Lower leg skin (tissue), 4 donors: ENCODE data around the gene BCL2L12. TPM values are rescaled to one million over a fixed set of nuclear protein-coding genes. Genes with fewer than 3 reads are reported as not detected.

ENCODE experiments used
- DNase-seq, 2 donors: peaks; one replicate each; pipeline ENCODE4 v3.0.0-alpha.2; 2019; ENCODE audit warnings: low spot score in 2 of 2
- H3K4me3 ChIP-seq: fragments of 200-600 bp; sonication (generic); 2 replicates; pipeline ENCODE4 v1.5.1; 2017; ENCODE audit warnings: mild to moderate bottlenecking, low read depth; ENCODE audit not compliant: poor library complexity, severe bottlenecking
- POLR2A ChIP-seq, 2 donors: fragments of 450-650 bp; IDR thresholded peaks; one replicate each; pipeline ENCODE4 v1.6.1; 2016 to 2017; ENCODE audit warnings: antibody characterized with exemption in 2 of 2, mild to moderate bottlenecking in 1 of 2, moderate library complexity in 1 of 2
- WGBS, 2 donors: methylation state at CpG; one replicate each; pipeline ENCODE4 v1.1.5; 2018; 5-methylcytosine and 5-hydroxymethylcytosine counted together
- intact Hi-C: fragments of 100-400 bp; cut with DNase I; formaldehyde crosslinking; loops from one replicate; pipeline ENCODE4 v1.15.0; 2023; ENCODE audit warnings: low total_unique reads
- total RNA-seq, 4 donors: library from RNA; depleted of rRNA; stranded (reverse); fragments of >200 nt; gene quantifications; one replicate each; pipeline ENCODE4 v1.1.0, GENCODE V29; 2016
- TF ChIP-seq, protein P1 (sequence below), 3 donors: fragments of 450-650 bp; IDR thresholded peaks; one replicate each; pipeline ENCODE4 v1.5.1; 2016; ENCODE audit warnings: antibody characterized with exemption in 3 of 3, mild to moderate bottlenecking in 3 of 3, moderate library complexity in 2 of 3

The BCL2L12 gene
- total RNA-seq, 4 donors from 2014 or later, result 6.1 to 9.2 (median 6.6) TPM

DNA sequence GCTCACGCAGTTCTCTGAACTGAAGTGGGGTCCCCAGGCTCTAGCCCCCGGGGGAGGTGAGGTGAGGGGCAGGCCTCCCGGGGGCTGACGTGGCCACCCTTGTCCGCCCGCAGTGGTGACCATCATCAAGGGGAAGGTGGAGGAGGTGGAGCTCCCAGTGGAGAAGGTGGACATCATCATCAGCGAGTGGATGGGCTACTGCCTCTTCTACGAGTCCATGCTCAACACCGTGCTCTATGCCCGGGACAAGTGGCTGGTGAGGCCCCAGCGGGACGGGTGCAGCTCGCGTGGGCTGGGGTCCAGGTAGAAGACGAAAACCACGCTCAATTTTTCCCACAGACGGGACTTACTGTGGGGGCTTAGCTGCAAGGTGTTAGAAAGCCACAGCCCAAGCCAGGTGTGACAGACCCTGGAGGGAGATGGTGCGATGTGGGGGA is 18.1 kb downstream of the BCL2L12 start:
- intact Hi-C loops, result no loop called here
- no peak overlapping the region for H3K4me3 ChIP-seq
- 93 to 95% methylated on average over 18 of the region's 18 CpGs for WGBS, 2 donors
- no peak for DNase-seq
- TF ChIP-seq, protein P1, sequence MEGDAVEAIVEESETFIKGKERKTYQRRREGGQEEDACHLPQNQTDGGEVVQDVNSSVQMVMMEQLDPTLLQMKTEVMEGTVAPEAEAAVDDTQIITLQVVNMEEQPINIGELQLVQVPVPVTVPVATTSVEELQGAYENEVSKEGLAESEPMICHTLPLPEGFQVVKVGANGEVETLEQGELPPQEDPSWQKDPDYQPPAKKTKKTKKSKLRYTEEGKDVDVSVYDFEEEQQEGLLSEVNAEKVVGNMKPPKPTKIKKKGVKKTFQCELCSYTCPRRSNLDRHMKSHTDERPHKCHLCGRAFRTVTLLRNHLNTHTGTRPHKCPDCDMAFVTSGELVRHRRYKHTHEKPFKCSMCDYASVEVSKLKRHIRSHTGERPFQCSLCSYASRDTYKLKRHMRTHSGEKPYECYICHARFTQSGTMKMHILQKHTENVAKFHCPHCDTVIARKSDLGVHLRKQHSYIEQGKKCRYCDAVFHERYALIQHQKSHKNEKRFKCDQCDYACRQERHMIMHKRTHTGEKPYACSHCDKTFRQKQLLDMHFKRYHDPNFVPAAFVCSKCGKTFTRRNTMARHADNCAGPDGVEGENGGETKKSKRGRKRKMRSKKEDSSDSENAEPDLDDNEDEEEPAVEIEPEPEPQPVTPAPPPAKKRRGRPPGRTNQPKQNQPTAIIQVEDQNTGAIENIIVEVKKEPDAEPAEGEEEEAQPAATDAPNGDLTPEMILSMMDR (IDR thresholded peaks at IDR 0.05), result no peak
- TF ChIP-seq POLR2A (IDR thresholded peaks at IDR 0.05), result no peak

DNA sequence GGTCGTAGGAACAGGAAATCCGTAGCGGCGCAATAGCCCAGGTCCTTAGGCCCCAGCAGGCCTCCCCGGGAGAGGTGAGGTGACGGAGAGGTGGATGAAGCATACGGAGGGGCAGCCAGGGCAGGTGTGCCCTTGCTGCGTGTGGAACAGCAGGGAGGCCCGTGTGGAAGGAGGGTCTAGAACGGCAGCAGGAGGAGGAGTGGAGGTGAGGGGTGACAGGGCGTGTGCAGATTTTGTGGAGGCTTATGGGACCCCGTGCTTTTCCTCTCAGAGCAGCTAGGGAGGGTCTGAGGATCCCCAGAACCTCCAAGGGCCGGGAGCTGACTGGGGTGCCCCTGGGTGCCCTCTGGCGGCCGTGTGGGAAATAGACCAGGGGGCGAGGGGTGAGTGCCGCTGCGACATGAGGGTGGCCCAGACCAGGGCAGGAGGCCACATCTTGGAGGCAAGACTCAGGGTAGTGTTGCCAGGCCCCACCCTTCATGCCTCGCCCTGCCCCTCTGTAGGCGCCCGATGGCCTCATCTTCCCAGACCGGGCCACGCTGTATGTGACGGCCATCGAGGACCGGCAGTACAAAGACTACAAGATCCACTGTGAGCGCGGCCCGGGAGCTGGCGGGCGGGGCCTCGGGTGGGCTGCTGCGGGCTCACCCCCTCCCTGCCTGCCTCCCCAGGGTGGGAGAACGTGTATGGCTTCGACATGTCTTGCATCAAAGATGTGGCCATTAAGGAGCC is 18.7 kb downstream of the BCL2L12 start:
- no peak for TF ChIP-seq POLR2A (IDR thresholded peaks at IDR 0.05)
- TF ChIP-seq, protein P1 (IDR thresholded peaks at IDR 0.05), result no peak
- DNase-seq, result no peak
- intact Hi-C loops, result no loop called here
- H3K4me3 ChIP-seq, result no peak overlapping the region
- 79 to 82% methylated on average over 29 to 34 of the region's 35 CpGs for WGBS, 2 donors

DNA sequence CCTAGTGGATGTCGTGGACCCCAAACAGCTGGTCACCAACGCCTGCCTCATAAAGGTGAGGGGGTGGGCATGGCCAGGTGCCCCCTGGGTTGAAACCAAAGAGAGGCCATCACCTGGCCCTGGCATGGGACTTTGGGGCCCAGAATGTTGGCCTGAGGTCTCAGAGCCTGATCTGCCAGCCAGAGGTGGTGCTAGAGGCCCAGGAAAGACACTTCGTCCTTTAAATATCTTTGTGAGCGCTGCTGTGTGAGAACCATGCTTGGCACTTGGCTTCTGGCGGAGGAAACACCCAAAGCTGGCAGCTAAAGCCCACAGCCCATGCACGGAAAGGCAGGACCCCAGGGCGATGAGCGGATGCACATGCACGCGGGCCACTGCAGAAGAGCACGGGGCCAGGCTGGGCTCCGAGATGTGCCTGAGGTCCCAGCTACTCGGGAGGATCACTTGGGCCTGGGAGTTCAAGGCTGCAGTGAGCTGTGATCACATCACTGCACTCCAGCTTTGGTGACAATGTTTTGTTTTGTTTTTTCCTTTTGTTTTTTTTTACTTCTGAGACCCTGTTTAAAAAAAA is 19.3 kb downstream of the BCL2L12 start:
- no peak for DNase-seq
- intact Hi-C loops, result no loop called here
- no peak overlapping the region for H3K4me3 ChIP-seq

DNA sequence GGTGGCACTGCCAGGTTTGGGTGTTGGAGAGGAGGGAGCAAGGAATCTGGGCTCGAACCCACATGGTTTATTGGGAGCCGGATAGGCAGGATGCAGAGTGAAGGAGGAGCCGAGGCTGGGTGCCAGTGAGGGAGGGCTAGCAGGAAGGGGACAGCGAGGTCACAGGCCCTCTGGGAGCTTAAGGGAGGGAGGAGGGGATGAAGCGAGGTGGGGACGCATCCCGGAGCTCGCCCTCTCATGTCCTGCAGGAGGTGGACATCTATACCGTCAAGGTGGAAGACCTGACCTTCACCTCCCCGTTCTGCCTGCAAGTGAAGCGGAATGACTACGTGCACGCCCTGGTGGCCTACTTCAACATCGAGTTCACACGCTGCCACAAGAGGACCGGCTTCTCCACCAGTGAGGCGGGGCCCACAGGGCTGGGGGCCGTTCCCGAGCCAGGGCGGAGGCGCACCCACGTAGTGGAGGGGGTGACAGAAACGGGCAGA is 20.2 kb downstream of the BCL2L12 start:
- H3K4me3 ChIP-seq, result no peak overlapping the region
- no peak for DNase-seq
- TF ChIP-seq, protein P1 (IDR thresholded peaks at IDR 0.05), result no peak
- 68 to 70% methylated on average over 23 of the region's 23 CpGs for WGBS, 2 donors
- intact Hi-C loops, result no loop called here

More for the DNA sequence above, 19.3 kb downstream of the BCL2L12 start:
- WGBS, 2 donors, result 76 to 79% methylated on average over 11 to 12 of the region's 13 CpGs
- TF ChIP-seq POLR2A (IDR thresholded peaks at IDR 0.05), result no peak
- TF ChIP-seq, protein P1 (IDR thresholded peaks at IDR 0.05), result no peak

DNA sequence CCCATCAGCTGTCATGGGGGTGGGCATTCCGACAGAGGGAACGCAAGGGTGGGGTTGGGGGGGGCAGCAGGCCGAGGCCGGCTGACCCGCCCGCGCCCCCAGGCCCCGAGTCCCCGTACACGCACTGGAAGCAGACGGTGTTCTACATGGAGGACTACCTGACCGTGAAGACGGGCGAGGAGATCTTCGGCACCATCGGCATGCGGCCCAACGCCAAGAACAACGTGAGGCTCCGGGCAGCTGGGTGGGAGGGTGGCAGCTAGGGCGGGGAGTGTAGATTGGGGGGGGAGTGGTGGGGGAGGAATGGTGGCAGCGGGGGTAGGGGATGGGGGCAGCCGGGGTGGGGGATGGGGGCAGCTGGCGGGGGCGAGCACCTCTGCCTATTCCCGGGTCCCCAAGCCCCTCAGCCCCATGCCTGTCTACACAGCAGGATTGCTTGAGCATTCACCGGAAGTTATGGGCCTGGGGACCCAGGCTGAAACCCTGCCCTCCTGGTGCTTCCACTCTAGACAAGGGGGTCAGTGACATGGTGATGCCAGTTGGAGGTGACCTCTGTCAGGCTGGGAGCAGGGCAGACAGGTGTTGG is 20.9 kb downstream of the BCL2L12 start:
- H3K4me3 ChIP-seq, result no peak overlapping the region
- 84 to 90% methylated on average over 23 to 27 of the region's 27 CpGs for WGBS, 2 donors
- TF ChIP-seq, protein P1 (IDR thresholded peaks at IDR 0.05), result no peak
- TF ChIP-seq POLR2A (IDR thresholded peaks at IDR 0.05), result no peak
- intact Hi-C loops, result no loop called here
- no peak for DNase-seq
